HG02623 (cell line): ENCODE data around the gene PARK7.
"Not testable (repeated sequence)": the region's sequence is repeated elsewhere in the genome, so short reads cannot be mapped to it uniquely, and the experiment has no call there.

Experiments used
- ATAC-seq: cut with Tn5 transposase; IDR thresholded peaks from one replicate; pipeline ENCODE4 v1.9.1; 2021; ENCODE audit warnings: moderate library complexity; ENCODE audit not compliant: unreplicated experiment

PARK7 gene

DNA sequence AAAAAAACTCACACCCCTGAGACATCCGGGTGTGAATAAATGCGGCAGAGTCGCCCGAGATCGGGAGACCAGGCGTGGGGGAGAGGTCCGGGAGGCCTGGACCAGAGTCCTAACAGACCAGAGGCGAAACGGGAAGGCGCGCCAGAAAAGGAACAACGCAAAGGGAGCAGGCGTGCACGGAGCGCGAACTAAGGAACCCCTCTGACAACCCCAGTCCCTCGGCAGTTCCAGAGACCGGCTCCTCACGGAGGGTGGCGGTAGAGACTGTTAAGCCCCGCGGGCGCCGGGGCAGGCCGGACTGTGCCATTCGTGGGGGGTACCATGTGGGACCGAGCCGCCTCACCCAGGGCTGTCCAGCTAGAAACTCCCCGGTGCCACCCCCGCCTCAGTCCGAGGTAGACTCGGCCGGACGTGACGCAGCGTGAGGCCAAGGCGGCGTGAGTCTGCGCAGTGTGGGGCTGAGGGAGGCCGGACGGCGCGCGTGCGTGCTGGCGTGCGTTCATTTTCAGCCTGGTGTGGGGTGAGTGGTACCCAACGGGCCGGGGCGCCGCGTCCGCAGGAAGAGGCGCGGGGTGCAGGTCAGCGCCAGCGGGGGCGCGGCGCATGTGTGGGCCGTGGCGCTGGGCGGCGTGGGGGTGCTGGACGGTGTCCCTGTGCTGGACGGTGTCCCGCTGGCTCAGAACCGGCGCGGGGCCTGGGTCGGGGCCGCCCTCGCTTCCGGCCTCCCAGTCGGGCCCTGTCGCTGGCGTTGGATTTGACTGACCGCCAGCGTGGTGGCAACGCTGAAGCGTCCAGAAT is at the start of gene PARK7:
TSS of gene PARK7 (plus strand) at position 496 of the 798 bp plus-strand sequence. CDS start 1,075 bp downstream, outside the sequence.
- ATAC-seq: peak; percentile 88

DNA sequence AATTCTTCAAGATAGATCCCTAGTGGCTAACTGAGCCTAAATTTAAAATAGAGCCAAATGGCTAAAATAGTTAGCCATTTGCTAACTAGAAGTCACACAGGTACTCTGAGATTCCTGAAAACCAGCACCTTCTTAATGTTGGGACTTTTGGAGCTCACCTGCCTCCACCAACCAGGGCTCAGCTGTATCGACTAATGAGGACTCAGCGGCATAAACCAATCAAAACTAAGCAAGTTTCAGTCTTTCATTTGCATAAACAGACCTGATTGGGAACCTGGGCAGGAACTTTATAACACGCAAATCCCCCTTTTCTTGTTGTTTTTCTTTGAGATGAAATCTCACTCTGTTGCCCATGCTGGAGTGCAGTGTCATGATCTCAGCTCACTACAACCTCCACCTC is 49.4 kb upstream of the PARK7 start:
- ATAC-seq: no peak

DNA sequence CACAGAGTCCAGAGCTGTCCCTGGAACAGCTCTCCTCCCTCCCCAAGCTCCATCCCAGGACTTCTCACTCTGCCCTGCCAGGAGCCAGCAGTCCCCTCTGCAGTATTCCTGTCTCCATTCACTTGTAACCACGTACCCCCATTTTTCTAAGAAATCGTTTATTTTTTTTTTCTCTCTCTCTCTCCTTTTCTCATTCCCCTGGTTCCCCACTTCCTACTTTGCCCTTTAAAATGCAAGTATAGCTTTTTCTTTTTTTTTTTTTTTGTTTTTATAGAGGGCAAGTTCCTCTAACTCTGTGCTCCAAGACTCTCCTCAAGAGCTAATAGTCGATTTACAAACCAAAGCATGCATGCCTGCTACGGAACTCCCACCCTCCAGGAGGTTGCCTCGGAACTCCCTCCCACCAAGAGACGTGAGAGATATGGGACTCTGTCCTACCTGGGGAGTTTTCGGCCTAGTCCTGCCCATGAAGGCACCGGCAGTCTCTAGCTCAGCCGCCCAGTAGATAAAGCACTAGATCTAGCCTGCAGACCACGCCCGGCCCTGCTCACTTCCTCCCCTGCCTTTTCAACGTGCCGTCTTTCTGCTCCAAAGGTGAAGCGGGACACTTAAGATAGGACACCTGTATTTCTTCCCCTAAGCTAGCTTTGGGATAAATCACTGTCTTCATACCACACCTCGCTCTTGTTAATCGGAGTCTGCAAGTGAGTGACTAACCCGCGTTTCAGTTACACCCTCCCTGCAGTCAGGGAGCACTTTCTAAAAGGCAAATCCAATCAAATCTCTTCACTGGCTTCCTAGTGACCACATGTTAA is 48.6 kb upstream of the PARK7 start:
- ATAC-seq: no peak

DNA sequence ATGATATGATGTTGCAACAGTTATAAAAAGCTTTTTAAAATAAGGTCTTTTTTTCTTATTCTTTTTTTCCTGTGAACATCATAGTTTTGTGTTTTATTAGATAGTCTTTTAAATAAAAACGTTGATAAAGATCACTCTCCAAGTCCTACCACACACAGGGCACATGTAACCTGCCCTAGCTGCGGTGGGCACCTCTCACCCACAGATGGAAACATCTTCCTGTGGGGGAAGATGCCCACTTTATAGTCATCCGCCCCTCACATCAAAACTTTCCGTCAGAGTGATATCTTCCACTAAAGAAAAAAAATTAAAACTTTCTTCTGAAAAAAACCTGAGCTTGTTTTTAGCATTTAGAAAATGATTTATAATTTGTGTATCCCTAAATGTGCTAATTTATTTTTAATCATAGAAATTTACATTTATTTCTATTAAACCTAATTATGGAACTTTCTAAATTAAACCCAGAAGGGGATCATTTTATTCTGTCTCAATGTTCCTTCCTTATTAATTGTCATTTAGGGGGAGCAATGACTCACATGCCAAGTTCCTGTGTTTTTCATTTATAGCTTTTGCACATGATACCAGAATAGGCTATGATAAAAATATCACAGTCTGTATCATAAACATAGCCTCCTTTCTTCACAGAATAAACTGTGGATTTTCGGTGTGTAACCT is 45.5 kb upstream of the PARK7 start:
- no peak for ATAC-seq

DNA sequence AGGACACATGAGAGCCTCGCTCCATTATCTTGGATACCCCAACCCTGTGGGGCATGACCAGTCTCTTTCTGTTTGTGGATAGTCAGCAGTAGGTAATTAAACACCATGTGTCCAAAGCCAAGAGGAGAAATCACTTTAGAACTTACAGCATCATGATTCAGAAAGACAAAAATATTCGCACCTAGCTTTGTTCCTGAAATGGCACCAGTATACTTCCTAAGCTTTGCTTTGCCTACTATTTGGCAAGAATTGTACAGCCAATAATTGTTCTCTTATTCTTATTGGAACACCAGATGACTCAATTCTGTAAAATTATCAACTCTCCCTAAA is 45.0 kb upstream of the PARK7 start:
- no peak for ATAC-seq

DNA sequence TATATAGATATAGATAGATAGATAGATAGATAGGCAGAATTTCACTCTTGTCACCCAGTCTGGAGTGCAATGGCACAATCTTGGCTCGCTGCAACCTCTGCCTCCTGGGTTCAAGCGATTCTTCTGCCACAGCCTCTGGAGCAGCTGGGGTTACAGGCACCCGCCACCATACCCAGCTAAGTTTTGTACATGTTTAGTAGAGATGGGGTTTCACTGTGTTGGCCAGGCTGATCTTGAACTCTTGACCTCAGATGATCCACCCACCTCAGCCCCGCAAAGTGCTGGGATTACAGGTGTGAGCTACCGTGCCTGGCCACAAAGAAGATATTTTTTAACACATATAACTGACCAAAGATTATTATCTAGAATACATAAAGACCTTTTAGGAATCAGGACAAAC is 43.5 kb upstream of the PARK7 start:
- ATAC-seq: not testable (repeated sequence)

DNA sequence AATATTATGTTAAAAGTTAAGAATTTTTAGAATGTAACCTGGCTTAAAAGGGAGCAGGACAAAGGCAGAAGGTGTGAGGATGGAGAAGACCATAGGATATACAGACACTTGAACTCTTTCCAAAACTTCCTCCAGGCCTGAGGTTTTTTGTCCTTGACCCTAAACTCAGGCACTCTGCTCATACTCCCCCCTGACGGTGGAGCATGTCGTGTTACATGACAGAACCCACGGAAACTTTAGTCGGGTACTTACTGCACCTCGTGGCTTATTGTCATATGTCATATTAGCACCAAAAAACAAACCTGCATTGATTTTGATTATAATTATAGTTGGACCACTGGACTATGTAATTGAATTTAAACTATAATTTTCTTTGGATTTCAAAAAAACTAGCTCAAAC is 41.6 kb upstream of the PARK7 start:
- no peak for ATAC-seq

DNA sequence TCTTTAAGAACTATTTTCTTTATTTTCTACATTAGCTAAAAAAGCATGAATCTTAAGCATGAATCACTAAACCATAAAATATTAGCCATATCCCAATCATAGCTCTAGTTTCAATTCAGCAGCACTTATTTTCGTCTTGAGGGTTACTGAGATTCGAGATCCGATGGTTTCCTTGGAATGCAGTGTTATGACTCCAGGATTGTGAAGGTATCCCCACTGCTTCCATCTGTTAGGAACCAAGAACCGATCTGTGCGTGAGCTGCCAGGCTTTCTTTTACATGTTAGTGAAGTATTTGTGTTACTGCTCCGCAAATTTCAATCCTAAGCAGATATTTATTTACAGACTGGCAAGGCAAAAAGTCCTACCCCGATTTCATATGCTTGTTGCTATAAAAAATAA is 39.7 kb upstream of the PARK7 start:
- ATAC-seq: no peak

DNA sequence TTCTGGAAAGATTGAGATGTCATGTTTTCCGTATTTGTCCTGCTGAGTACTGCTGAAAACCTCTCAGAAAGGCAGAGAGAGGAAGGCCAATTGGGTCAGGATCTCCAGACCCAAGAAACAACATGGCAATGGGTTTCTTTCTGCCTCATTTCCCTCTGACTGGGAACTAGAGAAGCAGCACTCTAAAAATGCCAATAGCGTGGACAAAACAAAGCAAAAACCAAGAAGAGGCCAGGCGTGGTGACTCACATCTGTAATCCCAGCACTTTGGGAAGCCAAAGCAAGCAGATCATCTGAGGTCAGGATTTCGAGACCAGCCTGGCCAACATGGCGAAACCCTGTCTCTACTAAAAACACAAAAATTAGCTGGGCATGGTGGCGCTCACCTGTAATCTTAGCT is 39.2 kb upstream of the PARK7 start:
- no peak for ATAC-seq

DNA sequence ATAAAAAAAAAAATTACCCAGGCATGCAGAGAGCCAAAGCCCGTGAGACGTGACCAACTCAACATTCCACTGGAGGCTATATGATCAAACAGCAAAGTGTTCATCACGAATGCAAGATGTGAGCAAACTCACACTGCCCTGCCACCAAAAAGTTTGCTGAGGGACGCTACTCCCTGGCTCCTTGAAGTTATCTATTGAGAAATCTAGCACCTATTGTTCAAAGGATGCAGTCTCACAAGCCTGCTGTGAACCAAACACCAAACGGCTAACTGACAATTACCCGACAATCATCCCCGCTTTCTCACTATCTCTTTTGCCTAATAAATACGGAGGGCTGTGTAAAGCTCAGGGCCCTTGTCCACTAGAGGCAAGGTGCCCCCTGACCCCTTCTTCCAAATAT is 34.5 kb upstream of the PARK7 start:
- not testable (repeated sequence) for ATAC-seq

DNA sequence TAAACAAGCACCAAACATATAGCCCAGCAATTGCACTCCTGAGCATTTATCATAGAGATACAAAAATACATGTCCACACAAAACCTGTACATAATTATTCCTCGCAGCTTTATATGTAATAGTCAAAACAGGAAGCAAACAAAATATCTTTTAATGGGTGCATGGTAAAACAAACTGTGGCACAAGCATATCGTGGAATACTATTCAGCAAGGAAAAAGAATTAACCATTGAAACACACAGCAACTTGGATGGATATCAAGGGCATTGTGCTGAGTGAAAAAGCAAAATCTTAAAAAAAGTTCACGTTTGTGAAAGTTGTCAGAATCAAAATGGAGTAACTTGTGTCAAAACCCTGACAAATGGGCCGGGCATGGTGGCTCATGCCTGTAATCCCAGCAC is 33.3 kb upstream of the PARK7 start:
- no peak for ATAC-seq

DNA sequence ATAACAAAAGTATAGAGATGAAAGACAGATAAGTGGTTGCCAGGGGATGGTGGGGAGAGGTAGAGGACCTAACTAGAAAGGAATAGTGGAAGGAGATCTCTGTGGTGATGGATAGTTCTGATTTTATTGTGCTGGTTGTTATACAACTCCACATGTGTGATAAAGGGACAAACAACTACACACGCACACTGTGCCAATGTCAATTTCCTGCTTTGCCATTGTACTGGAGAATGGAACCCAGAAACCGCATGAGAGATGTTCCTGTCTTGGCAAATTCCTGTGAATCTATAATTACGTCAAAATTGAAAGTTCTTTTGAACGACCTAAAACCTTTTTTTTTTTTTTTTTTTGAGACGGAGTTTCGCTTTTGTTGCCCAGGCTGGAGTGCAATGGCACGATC is 31.9 kb upstream of the PARK7 start:
- ATAC-seq: no peak

DNA sequence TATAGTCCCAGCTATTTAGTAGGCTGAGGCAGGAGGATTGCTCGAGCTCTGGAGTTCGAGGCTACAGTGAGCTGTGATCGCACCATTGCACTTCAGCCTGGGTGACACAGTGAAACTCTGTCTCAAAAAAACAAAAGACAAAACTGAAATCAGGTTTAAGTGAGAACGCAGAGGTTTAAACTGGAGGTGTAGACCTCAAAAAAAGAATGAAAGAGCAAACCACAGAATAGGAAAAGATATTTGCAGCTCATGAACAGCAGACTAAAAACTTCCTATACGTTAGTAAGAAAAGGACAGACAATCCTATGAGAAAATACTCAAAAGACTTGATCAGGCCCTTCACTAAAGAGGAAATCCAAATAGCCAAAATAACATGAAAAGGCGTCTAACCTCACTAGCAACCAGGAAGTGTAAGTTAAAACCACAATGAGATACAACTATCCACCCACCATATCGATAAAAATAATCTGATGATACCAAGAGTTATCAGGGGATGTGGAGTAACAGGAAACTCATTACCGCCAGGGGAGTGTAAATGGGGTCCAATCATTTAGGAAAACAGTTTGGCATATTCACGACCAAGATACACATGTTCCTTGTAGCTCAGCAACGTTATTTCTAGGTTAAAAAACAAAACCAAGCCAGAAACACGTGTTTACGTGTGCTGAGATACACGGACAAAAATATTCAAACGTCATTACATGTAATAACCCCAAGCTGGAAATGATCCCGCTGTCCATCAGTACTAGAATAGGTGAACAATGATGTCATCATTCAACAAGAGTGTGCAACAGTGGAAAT is 30.7 kb upstream of the PARK7 start:
- no peak for ATAC-seq

DNA sequence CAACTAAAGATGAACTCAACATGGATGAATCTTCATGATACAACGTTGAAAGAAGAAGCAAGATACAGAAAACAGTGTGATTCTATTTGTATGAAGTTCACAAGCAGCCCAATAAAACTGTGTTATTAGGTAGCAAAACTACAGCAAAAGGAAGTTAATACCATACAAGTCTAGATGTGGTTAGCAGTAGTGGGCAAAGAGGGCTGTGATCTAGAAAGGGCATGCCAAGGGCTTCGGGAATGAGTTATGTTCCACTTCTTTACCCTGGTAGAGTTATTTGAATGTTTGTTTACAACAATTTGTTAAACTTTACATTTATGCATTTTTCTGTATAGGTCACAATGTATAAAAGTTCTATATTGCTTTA is 30.1 kb upstream of the PARK7 start:
- ATAC-seq: no peak

DNA sequence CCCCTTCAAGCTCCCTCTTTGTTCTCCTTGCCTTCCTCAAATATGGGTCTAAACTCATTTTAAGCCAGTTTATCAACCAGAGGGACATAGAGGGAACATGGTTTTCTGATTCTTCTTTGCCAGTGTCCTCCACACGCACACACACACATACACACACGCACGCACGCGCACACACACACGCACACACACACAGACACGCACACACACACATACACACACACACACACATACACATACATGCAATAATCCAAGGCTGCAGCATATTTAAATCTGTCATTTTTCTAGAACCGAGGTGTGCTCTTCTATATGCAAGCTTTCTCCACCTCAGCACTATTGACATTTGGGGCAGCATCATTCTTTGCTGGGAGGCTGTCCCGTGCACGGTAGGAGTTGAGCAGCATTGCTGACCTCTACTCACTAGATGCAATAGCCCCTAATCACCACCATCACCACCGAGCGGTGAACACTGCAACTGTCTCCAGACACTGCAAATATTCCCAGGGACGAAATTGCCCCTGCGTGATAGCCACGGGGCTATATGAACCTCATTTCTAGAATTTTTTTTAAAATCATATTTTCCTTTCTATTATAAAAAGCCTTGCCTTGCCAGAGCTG is 28.9 kb upstream of the PARK7 start:
- ATAC-seq: no peak

DNA sequence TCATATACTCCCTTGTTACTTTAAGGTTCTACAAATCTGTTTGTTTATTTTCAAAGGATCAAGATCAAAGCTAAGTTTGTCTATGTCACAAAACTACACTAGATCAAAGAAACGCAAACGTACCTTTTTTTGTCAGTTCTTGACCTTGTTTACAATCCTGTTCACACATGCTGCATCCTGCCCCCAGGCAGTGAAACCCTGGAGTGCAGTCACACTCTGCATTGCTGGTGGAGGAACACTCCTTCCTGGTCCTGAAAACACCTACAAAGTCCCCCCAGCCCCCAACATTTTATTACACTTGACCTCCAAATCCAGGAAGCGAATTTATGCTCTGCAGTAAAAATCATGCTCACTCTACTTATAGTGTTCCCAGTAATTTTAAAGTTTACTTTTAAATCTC is 23.4 kb upstream of the PARK7 start:
- ATAC-seq: no peak

DNA sequence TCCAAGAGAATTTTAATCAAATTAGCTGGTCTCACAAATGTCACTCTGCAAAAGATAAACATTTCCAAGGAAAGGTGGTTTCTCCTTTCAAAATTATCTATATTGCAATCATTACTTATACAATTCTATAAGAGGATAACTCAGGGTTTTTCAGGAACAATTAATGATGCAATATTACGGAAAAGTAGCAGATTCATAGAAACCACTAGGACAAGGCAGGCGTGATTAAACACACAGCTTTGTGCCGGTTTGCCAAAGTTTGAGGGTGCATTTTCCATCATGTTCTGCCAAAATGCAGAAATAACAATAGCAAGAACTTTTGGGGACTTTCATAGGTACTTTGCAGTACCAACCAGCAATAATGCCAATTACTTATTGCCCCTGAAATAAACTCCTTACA is 21.5 kb upstream of the PARK7 start:
- ATAC-seq: no peak

DNA sequence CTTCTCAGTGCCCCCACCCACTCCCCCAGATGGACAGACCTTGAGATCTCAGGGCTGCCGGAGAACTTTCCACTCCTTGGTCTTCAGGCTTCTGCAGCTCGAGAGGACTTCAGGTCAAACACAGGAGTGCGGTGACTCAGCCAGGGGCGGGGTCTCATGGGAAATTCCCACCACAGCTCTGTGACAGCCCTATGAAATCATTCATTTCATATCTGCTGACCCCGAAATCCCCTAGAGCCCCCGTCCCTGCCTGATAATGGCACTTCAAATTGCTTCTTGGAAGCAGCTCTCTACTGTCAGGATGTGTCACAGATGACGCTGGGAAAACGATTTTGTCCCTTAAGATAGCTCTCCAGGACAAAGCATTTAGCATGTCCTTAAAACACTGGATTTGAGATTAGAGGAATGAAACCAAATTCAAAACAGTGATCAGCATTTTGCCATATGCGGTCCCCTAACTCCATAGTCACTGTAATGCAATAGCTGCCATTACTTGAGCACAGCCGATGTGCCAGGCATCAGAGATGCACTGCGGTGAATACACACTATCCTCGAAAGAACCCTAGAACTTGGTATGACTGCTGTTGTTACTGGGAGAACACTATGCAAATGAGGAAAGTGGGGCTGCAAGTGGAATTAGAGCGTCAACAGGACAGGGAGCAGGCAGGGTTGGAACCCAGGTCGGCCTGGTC is 20.6 kb upstream of the PARK7 start, which contains the start of gene TNFRSF9:
TSS of gene TNFRSF9 (minus strand) at position 95 of the 692 bp plus-strand sequence. CDS start 845 bp downstream, outside the sequence.
- ATAC-seq: no peak

DNA sequence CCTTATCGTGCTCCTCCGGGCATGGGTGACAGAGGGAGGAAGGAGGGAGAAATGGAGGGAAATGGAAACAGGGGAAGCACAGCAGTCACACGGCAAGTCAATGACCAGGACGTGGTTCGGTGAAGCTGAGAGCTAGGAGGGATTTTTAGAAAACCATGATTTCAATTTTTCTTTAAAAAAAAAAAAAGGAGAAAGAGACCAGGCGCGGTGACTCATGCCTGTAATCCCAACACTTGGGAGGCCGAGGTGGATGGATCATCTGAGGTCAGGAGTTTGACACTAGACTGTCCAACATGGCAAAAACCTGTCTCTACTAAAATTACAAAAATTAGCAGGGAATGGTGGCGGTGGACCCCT is 20.1 kb upstream of the PARK7 start:
- no peak for ATAC-seq
